ENCODE measurements around the gene KDM2A. TPM values are rescaled to one million over a fixed set of nuclear protein-coding genes. Genes with fewer than 3 reads are reported as not detected.

The KDM2A gene
- total and polyA plus RNA-seq, 2 of the 13 experiments (the other 11 are each of a cell fraction or from before 2014, with no cell fraction given) = 31.3 to 31.4 TPM

DNA sequence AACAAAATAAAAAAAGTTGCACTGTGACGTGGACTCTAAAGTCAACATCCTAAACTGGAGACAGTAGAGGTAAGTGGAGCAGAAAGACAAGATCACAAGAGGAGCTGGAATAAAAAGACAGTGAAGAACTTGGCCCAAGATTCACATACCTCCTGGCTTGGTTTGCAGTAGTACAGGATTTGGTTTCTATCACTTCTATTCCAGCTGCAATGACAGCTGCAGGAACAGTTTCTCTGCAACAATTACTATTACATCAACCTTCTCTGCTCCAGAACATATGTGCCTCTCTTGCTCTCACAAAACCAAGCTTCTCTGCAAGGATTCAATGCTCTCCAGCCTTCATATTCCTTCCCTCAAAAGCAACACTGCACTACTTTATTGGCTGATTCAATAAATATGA, 7.8 kb upstream of the KDM2A start:
- H3K4me3 ChIP-seq (replicated peaks in 1 of 3; ENCODE audit: insufficient read depth in 1 of 3, low read depth in 2 of 3, low read length in 3 of 3) = no peak overlapping the region
- no peak for TF ChIP-seq CREB1 (IDR thresholded peaks at IDR 0.05)
- TF ChIP-seq CREB1 (CRISPR knock-in tag; IDR thresholded peaks at IDR 0.05) = 0 out of 2 replicates have a peak, but pooled peaks have one; percentile 23
- TF ChIP-seq KAT7 (CRISPR knock-in tag; IDR thresholded peaks at IDR 0.05; ENCODE audit: borderline replicate concordance) = no peak
- TF ChIP-seq, protein P1, sequence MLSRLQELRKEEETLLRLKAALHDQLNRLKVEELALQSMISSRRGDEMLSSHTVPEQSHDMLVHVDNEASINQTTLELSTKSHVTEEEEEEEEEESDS (CRISPR knock-in tag; IDR thresholded peaks at IDR 0.05; ENCODE audit: borderline replicate concordance) = no peak
- no peak for TF ChIP-seq ZSCAN31 (CRISPR knock-in tag; IDR thresholded peaks at IDR 0.05; ENCODE audit: low read depth)
- TF ChIP-seq HNRNPK (IDR thresholded peaks at IDR 0.05; ENCODE audit: low read depth, low read length, poor library complexity, severe bottlenecking) = no peak
- TF ChIP-seq ERF (CRISPR knock-in tag; IDR thresholded peaks at IDR 0.05) = no peak
- TF ChIP-seq, protein P2, sequence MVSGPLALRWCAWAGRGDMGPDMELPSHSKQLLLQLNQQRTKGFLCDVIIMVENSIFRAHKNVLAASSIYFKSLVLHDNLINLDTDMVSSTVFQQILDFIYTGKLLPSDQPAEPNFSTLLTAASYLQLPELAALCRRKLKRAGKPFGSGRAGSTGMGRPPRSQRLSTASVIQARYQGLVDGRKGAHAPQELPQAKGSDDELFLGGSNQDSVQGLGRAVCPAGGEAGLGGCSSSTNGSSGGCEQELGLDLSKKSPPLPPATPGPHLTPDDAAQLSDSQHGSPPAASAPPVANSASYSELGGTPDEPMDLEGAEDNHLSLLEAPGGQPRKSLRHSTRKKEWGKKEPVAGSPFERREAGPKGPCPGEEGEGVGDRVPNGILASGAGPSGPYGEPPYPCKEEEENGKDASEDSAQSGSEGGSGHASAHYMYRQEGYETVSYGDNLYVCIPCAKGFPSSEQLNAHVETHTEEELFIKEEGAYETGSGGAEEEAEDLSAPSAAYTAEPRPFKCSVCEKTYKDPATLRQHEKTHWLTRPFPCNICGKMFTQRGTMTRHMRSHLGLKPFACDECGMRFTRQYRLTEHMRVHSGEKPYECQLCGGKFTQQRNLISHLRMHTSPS (CRISPR knock-in tag; IDR thresholded peaks at IDR 0.05; ENCODE audit: low read depth) = no peak
- H3K9ac ChIP-seq (ENCODE audit: insufficient read depth, low read depth, low read length) = no peak overlapping the region
- H3K79me2 ChIP-seq (ENCODE audit: insufficient read depth, low read length) = no peaks in the 10 kb centered on the region
- H2AFZ ChIP-seq (ENCODE audit: low read length) = no peak overlapping the region
- 0% methylated on average over 1 of the region's 1 CpG for WGBS (ENCODE audit: low lambda C conversion rate)
- H3K27ac ChIP-seq (ENCODE audit: extremely low read length, insufficient read depth, low read length) = no peak overlapping the region
- no peaks in the 10 kb centered on the region for H3K9me3 ChIP-seq (ENCODE audit: low read length)
- DNase-seq (ENCODE audit: low spot score) = no peak
- ChIA-PET CTCF (ENCODE audit: low intra/inter-chr PET ratio, low total read pairs) (no interaction called here), POLR2A (no interaction called here)
- H3K27me3 ChIP-seq (ENCODE audit: control insufficient read depth in 1 of 2, insufficient read depth in 2 of 2, low read length in 2 of 2) = no peaks in the 10 kb centered on the region
- peak overlapping the region; percentile 2; the same call in 1 of the 2 replicates for H3K4me2 ChIP-seq (ENCODE audit: low read depth, low read length)
- FAIRE-seq = no peak
- H4K20me1 ChIP-seq (ENCODE audit: insufficient read depth, low read length) = no peaks in the 10 kb centered on the region
- in situ Hi-C loops (cut with HindIII; ENCODE audit: extremely low pct_ligation_motif_present, low pct_unique_long_range_greater_than_20kb) = no loop called here
- peaks cover 47% of the 10 kb centered on the region for H3K4me1 ChIP-seq (ENCODE audit: insufficient read depth, low read length)
- no peaks in the 10 kb centered on the region for H3K36me3 ChIP-seq (replicated peaks in 1 of 2; ENCODE audit: control insufficient read depth in 1 of 2, insufficient read depth in 2 of 2, low read length in 2 of 2)
- ATAC-seq = no peak
- BruUV-seq (replicated peaks) = no TSS peak
- intact Hi-C loops (cut with micrococcal nuclease; ENCODE audit: unreplicated experiment) = loop anchor here (10.0 kb wide), 1 partner anchor 204 kb away; no protein-coding TSS in a partner anchor
